NB4 (cell line): Measurements from ENCODE around the gene FRMD4B.

Experiments used
- DNase-seq: peaks from one replicate; pipeline ENCODE4 v3.0.0; 2010; ENCODE audit warnings: low read depth
- H3K4me3 ChIP-seq: one replicate; pipeline ENCODE4 v1.5.1; 2011; ENCODE audit warnings: mild to moderate bottlenecking, low read depth, low read length, moderate library complexity
- MYC ChIP-seq: IDR thresholded peaks from 2 replicates; pipeline ENCODE4 v1.6.1; 2011; ENCODE audit warnings: low read depth, low read length
- POLR2A ChIP-seq: IDR thresholded peaks from 2 replicates; pipeline ENCODE4 v1.6.1; 2011; ENCODE audit warnings: mild to moderate bottlenecking; ENCODE audit not compliant: insufficient read length; ENCODE audit errors: extremely low read depth
- TF ChIP-seq, protein P1 (sequence below): IDR thresholded peaks from 2 replicates; pipeline ENCODE4 v1.6.1; 2011; ENCODE audit warnings: low read depth, low read length
- TF ChIP-seq, protein P2 (sequence below): IDR thresholded peaks from one replicate; pipeline ENCODE4 v1.5.1; 2012; ENCODE audit warnings: low read depth, low read length

Gene FRMD4B

DNA sequence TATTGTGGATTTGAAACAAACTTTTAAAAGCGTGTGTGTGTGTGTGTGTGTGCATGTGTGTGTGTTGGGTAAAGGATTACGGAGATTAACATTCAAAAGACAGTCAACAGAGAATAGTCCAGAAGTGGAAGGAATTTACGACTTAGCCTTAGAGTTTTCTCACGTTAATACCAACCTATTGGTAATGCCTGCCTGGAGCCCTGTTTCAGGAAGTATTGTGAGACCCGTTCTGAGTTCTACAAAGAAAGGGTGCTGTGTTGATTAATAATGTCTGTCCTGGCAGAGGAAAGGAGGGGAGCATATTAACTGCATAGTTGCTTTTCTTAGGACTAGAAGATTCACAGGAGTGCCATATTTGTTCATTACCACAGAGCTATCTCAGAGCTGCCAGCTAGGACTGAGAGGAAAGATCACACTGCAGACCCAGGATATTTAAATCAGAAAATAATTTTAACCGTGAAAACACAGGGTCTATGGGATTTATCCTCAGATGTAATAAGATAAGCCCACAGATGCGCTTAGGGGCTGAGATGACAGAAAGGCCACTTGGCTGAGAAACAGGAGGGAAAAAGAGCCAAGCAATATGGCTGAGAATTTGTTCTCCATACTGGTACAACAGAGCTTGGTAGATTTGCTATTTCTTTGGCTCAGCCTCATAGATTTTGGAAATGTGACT, 40.5 kb upstream of the FRMD4B start:
- peak; percentile 4 for DNase-seq
- no peak overlapping the region for H3K4me3 ChIP-seq
- TF ChIP-seq, protein P1, sequence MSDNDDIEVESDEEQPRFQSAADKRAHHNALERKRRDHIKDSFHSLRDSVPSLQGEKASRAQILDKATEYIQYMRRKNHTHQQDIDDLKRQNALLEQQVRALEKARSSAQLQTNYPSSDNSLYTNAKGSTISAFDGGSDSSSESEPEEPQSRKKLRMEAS: no peak

DNA sequence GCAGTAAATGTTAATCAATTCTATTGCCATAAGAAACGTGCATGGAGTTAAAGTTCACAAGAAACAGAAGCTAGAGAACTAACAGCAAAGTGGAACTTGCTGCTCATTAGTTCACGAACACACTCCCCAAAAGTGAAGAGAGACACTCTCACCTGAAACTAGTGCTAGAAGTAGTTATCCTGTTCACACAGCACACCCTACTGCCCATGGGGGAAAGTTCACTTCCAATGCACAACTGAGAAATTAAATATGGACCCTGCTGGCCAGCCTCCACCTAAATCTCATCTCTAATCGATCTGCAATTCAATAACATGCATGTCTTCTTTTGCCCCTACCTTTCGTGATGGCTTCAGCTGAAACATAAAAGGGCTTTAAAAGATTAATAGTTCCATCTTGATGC, 39.4 kb upstream of the FRMD4B start:
- H3K4me3 ChIP-seq: no peak overlapping the region
- peak; percentile 21 for DNase-seq
- TF ChIP-seq POLR2A (no peak), MYC (no peak)
- TF ChIP-seq, protein P1: no peak
- TF ChIP-seq, protein P2, sequence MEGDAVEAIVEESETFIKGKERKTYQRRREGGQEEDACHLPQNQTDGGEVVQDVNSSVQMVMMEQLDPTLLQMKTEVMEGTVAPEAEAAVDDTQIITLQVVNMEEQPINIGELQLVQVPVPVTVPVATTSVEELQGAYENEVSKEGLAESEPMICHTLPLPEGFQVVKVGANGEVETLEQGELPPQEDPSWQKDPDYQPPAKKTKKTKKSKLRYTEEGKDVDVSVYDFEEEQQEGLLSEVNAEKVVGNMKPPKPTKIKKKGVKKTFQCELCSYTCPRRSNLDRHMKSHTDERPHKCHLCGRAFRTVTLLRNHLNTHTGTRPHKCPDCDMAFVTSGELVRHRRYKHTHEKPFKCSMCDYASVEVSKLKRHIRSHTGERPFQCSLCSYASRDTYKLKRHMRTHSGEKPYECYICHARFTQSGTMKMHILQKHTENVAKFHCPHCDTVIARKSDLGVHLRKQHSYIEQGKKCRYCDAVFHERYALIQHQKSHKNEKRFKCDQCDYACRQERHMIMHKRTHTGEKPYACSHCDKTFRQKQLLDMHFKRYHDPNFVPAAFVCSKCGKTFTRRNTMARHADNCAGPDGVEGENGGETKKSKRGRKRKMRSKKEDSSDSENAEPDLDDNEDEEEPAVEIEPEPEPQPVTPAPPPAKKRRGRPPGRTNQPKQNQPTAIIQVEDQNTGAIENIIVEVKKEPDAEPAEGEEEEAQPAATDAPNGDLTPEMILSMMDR: peak; percentile 32

DNA sequence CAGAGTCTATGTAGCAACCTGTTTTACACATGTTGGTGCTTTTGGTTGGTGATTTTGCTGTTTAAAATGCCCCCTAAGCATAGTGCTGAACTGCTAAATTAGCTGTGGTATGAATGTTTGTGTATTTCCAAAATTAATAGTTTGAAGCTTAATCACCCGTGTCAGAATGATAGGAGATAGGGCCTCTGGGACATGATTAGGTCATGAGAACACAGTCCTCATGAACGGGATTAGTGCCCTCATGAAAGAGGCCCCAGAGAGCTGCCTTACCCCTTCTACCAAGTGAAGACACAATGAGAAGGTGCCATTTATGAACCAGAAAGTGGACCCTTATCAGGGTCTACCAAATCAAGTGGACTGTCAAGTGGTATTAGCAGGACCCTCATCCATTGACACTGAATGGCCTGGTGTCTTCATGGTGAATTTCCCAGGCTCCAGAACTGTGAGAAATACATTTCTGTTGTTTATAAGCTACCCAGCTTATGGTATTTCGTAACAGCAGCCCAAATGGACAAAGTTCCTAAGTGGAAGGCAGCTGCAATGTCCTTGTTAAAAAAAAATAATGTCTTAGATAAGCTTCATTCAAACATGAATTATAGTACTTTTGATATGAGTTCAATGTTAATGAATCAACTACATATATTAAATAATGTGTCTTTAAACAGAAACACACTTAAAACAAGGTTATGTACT, 37.7 kb upstream of the FRMD4B start:
- H3K4me3 ChIP-seq: no peak overlapping the region
- DNase-seq: no peak
- TF ChIP-seq, protein P1: no peak
- TF ChIP-seq, protein P2: no peak
- TF ChIP-seq POLR2A (no peak), MYC (no peak)

DNA sequence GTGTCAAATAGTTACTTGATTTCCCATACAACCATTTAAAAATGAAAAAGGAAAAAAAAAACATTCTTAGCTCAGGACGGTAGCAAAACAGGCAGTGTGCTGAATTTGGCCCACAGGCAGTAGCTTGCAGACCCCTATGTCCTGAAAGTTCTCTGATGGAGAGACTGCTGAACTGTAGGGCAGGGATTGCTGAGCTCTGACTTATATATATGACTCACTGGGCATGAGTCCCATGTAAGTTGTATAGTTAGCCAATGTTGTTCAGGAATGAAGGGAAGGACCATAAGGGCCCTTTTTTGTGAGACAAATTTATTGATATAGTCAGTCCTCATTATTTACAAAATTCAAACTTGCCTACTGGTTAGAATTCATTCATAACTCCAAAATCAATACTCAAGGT, 36.9 kb upstream of the FRMD4B start:
- TF ChIP-seq POLR2A: no peak
- TF ChIP-seq MYC: no peak
- TF ChIP-seq, protein P2: no peak
- TF ChIP-seq, protein P1: no peak
- no peak for DNase-seq
- H3K4me3 ChIP-seq: no peak overlapping the region

DNA sequence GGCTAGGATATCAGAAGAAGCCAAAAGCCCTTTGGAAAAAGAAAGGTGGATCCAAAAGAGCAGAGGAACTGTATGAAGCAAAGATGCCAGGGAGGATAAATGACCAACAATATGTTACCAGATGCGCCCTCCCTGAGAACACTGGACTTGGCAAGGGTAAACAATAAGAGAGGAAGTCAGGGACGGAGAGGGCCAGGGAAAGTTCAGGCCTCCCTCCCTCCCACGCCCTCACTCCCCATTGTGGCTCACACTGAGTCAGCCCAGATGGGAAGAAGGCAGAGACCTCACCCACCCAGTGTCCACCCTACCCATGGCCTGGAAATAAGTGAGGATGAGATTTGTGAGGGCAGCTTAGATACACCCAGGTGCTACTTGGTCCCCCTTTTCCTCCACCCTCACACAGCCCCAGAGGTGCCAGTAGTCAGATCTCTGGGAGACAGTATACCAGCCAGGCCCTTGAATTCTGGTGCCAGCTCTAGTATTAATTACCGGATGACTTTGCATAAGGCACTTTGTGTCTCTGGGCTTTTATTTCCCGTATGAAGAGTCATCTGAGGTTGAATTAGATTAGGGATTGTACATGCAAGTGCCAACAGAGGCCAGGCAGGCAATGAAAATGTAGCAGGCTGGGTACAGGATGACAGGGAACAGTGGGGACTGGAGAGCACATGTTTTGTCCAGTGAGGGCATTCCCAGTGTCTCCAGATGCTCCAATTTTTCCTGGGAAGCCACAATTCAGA, 35.1 kb upstream of the FRMD4B start:
- TF ChIP-seq, protein P2: no peak
- TF ChIP-seq POLR2A: no peak
- TF ChIP-seq, protein P1: no peak
- no peak for TF ChIP-seq MYC
- H3K4me3 ChIP-seq: no peak overlapping the region
- peak; percentile 6 for DNase-seq

DNA sequence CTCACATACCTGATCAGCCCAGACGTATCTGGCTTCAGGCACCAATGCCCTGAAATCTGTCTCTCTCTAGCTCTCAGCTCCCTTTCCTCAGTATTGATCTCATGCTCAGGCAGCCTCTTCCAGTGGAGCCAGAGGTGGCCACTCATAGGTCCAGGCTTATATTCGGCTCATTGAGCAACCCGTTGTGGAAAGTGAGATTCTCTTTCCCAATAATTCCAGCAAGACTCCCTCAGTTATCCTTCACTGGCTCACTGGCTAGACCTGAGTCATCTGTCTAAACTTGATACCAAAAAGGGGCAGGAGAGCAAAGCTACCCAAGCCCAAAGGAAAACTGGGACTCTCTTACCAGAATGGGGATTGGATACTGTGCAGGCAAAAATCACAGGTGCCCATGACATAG, 33.4 kb upstream of the FRMD4B start:
- no peak for DNase-seq
- TF ChIP-seq MYC: no peak
- TF ChIP-seq POLR2A: no peak
- TF ChIP-seq, protein P1: no peak
- TF ChIP-seq, protein P2: no peak
- no peak overlapping the region for H3K4me3 ChIP-seq
